Cerebellar nuclear complex (tissue), 1 donor: ENCODE measurements around the gene RAB1A.
"Not testable (repeated sequence)": the region's sequence is repeated elsewhere in the genome, so short reads cannot be mapped to it uniquely, and the experiment has no call there.

Source experiments
- DNase-seq, 2 experiments: peaks; one replicate each; lab custom pipeline; 2025; lab: John Stamatoyannopoulos, UW

Gene RAB1A

DNA sequence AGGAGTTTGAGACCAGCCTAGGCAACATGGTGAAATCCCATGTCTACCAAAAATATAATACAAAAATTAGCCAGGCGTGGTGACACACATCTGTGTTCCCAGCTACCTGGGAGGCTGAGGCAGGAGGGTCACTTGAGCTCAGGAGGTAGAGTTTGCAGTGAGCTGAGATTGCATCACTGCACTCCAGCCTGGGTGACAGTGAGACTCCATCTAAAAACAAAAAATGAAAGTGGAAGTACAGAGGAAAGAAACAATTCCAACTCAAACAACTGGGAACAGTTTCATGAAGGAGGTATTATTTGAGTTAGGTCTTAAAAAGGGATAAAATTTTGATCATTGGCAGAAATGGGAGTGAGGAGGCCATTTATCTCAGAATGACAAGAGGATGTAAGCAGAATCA is 6.3 kb upstream of the RAB1A start:
- DNase-seq, result no peak

DNA sequence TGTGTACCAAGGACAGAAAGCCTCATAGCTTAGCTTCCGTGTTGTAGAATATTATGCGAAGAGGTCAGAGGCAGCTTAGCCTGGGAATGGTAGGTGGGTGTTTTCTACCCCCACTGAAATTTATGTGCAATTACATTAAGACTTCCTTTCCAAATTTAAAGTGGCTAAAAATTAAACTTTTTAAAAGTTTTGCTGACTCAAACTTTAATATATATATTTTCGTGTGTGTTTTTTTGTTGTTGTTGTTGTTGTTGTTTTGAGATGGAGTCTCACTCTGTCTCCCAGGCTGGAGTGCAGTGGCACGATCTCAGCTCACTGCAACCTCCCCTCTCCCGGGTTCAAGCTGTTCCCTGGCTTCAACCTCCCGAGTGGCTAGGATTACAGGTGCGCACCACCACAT is 4.3 kb upstream of the RAB1A start:
- DNase-seq, result no peak

DNA sequence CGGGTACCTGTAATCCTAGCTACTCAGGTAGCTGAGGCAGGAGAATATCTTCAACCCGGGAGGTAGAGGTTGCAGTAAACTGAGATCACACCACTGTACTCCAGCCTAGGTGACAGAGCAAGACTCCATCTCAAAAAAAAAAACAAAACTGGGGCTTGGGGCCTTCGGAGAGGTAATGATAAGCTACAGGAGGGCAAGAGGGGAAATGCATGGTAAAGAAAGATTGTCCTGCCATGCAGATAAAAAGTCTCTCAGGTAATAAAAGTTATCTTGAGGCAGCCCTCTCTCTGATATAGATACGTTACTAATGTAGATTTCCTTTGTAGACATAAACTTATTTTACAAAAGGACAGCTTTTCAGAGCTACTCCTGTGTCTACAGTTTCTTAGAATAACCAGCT is 3.7 kb upstream of the RAB1A start:
- no peak for DNase-seq

DNA sequence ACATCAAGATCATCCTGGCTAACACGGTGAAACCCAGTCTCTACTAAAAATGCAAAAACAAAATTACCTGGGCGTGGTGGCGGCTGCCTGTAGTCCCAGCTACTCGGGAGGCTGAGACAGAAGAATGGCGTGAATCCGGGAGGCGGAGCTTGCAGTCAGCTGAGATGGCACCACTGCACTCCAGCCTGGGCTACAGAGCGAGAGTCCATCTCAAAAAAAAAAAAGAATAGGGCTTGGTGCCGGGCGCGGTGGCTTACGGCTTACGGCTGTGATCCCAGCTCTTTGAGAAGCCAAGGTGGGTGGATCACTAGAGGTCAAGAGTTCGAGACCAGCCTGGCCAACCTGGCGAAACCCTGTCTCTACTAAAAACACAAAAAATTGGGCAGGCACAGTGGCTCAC is 3.0 kb upstream of the RAB1A start:
- not testable (repeated sequence) for DNase-seq

DNA sequence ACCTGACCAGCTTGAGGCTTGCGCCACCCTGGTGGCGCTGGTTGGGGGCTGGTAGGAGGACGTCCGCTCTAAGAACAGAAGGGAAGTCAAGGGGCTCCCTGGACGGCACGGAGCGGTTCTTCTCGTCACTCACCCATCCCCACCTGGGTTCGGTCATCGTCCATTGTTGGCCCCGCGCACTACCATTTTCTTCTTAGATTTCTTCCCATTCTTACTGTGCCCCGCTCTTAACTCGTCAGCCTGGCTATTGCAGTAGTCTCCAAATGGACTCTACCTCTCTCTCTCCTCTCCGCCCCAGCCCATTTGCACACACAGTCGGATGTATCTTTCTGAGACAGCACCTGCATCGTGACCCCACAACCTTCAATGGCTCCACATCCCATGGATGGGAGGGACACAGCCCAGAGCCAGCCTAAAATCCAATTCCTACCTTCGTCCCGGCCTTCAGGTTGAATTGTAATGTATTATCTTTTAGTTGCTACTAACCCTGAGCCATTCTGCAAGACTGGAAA is 814 bp upstream of the RAB1A start:
- peak in 1 of 2 experiments; percentile 63 for DNase-seq

DNA sequence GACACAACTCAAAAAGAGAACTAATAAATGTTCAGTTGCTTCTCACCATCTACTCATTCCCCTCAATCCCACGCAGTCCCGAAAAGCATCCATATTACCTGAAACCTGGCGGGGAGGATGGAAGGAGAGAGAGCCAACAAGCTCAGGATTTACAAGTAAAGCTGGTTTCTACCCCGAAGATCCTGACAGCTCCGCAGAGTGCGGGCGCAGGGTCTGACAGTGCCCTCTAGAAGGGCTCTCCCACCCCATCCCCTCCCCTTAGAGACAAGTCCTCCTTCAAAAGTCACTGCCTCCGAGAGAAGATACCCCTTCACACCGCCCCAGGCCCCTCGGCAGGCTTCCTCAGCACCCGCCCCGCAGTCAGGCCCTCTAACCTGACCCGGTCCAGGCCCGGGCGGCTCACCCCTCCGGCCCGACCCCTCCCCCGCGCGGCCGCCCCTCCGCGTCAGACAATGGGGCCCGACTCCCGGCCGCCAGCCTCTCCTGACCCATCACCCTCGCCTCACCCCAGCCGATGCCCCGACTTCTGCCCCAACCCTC is 550 bp downstream of the RAB1A start:
- DNase-seq, result no peak

DNA sequence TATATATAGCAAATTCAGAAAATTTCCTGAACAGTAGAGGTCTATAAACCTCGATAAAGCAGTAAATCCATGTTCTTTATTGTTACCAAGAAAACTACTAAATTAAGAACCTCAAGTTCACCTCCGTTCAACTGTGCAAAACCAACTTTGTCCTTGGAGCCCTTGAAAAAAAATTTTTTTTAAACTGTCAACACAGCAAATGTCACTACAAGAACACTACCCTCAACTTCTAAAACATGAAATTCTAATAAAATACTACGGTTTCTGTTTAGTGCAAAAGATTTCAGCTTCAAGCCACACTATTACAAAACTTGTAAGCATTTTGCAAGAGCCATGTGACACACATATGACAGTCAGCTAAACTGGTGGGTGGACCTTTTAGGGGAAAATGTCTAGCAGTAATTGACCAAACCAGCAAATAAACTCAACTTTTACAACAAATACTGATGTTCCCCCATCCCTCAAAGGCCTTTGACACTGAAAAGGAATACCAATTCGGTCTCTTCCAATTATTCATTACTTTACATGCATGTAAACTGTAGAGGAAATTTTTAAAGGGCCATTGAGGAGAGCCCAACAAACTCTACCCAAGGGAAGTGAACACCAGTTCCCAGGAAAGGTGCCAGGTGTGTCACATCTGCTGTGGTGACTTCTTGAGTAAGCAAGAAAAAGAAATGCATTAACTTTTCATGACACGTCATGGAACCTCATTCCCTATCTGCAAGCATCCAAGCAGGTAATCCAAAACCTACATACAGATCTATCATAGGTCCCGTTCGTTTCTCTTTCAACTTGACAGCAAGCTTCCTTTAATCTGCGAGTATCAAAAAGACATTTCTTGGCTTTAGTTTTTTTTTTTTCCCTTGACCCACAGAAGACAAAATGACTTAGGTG is 1.4 kb downstream of the RAB1A start:
- DNase-seq, result no peak

DNA sequence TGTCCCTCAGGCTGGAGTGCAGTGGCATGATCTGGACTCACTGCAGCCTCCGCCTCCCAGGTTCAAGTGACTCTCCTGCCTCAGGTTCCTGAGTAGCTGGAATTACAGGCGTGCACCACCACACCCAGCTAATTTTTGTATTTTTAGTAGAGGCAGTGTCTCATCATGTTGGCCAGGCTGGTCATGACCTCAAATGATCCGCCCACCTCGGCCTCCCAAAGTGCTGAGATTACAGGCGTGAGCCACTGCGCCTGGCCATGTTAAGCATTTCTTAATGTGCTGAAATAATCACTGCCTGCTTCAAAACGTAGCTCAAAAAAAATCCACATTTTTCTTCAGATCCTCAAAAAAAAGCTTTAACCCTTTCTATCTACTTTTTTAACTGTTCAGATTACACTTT is 4.4 kb downstream of the RAB1A start:
- not testable (repeated sequence) for DNase-seq

DNA sequence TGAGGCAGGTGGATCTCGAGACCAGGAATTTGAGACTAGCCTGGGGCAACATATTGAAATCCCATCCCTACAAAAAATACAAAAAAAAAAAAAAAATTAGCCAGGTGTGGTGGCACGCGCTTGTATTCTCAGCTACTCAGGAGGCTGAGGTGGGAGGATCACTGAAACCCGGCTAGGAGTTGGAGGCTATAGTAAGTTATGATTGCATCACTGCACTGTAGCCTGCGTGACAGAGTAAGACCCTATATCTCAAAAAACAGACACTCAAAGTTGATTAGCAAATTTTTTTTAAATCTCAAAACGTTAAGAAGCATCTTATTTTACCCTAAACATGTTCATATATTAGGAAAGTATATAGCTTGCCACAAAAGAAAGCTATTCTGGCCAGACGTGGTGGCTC is 7.6 kb downstream of the RAB1A start:
- no peak for DNase-seq

DNA sequence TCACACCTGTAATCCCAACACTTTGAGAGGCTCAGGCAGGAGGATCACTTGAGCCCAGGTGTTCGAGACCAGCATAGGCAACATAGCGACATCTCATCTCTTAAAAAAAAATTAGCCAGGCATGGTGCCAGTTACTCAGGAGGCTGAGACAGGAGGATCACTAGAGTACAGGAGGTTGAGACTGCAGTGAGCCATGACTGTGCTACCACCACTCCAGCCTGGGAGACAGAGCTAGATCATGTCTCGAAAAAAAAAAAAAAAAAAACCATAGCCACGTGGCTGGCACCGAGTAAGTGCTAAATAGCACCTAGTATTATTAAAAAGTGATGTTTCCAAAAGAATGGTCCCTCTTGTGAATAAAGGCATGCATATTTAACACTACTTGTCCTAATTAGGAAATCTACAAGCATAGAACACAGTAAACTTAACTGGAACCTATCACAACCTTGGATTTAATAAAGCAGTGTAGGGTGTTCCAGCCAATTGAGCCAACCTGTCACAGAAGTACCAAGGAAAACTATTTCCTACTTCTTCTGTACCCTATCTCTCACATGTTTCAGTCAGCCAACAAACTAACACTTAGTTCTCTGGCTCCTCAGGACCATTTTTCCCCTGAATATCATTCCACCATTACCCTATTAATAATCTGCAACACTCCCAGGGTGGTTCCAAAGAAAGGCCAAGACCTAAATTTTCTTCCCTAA is 8.8 kb downstream of the RAB1A start:
- no peak for DNase-seq

DNA sequence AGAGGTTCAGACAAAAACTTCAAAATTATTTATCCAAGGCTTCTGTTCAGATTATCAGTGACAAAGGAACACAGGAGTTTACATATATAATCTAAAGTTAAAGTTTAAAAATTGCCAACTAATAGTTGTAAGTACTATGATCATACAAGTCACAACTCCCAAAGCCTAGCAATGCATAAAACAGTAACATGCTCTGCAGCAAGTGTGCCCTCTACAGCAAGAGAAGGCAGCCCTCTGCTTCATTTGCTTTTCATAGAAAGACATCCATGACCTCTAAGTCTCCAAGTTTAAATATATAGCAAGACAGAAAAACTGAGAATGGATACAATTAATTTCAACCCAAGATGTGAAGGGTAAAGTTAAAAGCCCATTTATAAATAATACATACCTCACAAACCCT is 13.3 kb downstream of the RAB1A start:
- no peak for DNase-seq

DNA sequence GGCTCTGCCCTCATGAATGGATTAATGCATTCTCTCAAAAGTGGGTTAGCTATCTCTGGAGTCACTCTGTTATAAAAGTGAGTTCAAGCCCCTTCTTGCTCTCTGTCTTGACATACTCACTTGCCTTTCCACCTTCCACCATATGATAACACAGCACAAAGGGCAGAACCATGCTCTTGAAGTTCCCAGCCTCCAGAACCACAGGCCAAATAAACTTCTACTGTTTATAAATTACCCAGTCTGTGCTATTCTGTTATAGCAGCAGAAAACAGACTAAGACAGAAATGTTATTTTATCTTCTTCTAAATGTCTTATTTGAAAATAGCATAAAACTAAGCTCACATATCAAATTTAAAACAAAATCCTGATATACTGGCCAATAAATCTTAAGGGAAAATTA is 15.0 kb downstream of the RAB1A start:
- no peak for DNase-seq

DNA sequence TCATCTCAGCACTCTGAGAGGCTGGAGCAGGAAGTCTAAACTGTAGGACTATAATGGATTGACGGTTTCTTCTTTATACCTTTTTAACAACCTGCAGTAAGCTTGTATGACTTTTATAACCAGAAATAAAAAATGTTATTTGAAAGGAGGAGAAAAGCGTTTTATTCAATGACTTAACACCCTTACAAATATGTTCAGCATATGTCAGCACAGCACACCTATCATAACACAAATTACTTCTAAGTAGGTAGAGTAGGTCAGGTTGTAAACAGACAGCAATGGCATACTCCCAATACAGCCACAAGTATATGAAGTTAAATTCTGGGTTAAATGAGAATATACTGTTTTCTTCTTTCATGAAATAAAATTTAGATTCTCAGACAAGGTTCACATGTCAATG is 16.1 kb downstream of the RAB1A start:
- DNase-seq, result no peak

DNA sequence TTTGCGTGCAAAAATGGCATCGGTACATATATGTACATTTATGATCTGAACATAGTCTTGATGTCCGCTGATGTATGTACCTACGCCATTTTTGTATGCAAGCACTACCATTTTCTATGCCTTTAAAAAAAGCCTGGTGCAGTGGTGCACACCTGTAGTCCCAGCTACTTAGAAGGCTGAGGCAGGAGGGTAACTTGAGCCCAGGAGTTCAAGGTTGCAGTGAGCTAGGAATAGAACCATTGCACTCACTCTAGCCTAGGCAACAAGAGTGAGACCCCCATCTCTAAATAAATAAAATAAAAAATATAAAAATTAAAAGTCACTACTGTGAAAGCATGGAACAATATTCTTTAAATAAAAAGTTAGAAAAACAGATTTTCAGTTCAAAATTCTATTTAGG is 16.7 kb downstream of the RAB1A start:
- no peak for DNase-seq

DNA sequence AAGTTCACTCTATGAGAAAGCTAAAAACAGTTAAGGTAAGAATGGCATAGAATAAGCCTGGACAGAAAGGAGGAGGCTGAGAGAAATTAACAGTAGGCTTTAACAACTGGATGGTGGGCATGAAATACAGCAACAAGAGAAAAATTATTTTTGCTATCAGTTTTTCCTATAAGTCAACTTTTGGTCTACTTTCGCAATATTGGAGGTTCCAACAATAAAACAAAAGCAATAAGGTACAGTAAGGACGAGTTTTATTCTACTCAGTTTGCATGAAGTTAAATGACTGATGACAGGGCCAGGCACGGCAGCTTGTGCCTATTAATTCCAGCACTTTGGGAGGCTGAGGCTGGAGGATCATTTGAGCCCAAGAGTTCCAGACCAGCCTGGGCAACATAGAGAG is 17.3 kb downstream of the RAB1A start:
- no peak for DNase-seq

DNA sequence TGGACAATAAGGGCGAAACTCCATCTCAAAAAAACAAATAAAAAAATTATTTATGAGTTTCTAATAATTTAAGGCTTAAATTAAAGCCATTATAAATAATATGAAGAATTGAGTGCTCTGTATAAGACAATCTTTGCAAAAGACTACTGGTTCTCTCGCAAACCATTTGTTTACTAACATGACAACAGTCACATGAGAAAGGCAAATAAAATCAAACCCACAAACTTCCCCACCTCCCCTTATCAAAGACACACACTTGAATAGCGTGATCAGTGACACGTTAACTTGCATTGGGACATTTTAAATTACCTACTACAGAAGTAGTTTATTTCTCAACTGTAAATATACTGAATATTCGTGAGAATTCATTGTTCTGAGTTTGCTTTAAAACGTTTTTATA is 21.1 kb downstream of the RAB1A start:
- no peak for DNase-seq

DNA sequence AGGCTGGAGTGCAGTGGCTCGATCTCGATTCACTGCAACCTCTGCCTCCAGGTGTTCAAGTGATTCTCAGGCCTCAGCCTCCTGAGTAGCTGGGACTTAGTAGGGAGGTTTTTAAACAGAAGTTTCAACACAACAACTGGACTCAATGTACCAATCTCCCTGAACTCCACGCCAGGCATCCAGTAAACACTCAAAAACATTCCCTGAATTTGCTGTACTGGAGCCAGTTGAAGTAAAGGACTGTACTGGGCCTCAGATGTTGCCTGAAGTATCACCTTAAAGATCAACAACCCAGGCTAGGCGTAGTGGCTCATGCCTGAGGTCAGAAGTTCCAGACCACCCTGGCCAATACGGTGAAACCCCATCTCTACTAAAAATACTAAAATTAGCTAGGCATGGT is 22.4 kb downstream of the RAB1A start:
- no peak for DNase-seq

DNA sequence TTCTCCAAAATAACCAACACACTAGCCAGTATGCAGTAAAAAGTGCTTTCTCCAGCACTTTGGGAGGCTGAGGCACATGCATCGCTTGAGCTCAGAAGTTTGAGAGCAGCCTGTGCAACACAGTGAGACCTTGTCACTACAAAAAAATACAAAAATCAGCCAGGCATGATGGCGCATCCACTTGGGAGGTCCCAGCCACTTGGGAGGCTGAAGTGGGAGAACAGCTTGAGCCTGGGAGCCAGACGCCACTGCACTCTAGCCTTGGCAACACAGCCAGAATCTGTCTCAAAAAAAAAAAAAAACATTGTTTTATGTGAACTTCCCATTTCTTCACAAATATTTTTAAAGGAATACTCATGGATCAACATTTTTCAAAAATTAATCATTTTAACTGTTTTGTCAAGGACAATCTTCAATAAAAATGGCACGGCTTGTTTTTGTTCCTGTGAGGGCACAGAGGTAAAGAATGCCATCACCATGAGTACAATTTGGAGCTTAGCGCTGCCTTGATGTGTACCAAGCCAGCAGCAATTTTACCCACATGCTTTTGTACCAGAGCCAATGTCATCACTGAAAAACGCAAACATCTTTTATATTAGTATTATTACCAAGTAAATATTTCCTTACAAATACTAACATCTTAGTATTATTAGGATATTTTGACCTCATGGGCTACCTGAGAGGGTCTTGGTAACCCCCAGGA is 26.7 kb downstream of the RAB1A start:
- DNase-seq, result no peak

DNA sequence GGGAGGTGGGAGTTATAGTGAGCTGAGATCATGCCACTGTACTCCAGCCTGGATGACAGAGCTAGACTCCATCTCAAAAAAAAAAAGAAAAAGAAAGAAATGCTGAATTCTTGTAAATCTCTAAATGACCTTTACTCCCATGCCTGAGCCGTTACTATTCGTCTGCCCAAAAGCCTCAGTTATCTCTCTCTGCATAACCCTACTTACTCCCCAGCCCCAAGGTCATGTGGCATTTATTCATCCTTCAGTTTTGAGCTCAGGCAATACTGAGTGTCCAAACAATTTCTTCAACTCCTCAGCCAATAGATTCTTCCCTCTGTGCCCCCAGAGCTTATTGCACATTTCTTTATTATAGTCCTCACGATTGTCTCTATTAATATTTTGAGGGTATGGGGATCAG is 28.8 kb downstream of the RAB1A start:
- no peak for DNase-seq

DNA sequence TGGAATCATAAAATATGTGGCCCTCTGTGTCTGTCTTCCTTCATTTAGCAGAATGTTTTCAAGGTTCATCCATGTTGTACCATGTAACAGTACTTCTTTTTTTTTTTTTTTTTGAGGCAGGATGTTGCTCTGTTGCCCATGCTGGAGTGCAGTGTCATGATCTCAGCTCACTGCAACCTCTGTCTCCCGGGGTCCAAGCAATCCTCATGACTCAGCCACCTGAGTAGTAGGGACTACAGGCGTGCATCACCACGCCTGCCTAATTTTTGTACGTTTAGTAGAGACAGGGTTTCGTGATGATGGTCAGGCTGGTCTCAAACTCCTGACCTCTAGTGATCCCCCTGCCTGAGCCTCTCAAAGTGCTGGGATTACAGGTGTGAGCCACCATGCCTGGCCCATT is 31.2 kb downstream of the RAB1A start:
- DNase-seq, result no peak

DNA sequence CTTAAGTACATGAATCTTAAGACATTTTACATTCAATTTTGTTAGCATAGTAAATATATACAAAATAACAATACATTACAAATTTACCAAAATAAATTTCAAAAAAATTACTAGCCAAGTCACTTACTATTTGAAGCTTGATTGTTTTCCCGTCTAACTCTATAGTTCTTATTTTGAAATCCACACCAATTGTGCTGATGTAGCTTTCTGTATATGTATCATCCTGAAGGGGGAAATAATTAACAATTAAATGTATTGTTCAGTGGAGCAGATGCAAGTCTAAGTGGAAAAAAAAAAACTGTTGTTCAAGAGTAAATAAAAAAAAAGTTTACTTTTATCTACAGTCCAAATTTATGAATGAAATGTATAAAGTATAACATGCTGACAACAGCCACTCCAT is 32.1 kb downstream of the RAB1A start:
- no peak for DNase-seq

DNA sequence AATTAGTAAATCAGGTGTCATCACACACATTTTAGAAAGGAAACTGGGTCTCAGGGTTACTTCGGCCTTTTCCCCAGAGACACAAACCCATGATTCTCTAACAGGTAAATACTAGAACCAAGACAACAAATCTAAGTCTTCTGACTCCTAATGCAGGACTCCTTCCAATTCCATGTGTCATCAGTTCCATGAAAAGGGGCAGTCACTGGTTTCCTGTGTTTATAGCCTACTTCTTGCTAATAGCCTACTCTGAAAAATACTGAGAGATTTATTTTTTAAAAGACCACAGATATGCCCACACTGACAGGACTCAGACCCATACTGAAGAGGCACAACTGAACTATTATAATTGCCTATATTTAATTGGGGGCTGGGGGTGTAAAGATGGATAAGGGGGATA is 33.0 kb downstream of the RAB1A start:
- no peak for DNase-seq
